T follicular helper cell (primary cell): ENCODE data around the gene PRKCE.

Experiments
- DNase-seq: peaks from one replicate; pipeline ENCODE4 v3.0.0-alpha.2; 2020; ENCODE audit warnings: low read depth

Gene PRKCE

GRCh38 chr2:46076251-46076650, 424.8 kb downstream of the PRKCE start:
- no peak for DNase-seq

- no peak for DNase-seq
Observed at GRCh38 chr2:46076875-46077274, 425.4 kb downstream of the PRKCE start.

GRCh38 chr2:46077522-46078107, 426.1 kb downstream of the PRKCE start:
- DNase-seq, result no peak

GRCh38 chr2:46079985-46080560, 428.6 kb downstream of the PRKCE start:
- DNase-seq, result no peak

- no peak for DNase-seq
Observed at GRCh38 chr2:46082531-46083485, 431.3 kb downstream of the PRKCE start.

- no peak for DNase-seq
Observed at GRCh38 chr2:46086578-46087070, 435.1 kb downstream of the PRKCE start.

DNA sequence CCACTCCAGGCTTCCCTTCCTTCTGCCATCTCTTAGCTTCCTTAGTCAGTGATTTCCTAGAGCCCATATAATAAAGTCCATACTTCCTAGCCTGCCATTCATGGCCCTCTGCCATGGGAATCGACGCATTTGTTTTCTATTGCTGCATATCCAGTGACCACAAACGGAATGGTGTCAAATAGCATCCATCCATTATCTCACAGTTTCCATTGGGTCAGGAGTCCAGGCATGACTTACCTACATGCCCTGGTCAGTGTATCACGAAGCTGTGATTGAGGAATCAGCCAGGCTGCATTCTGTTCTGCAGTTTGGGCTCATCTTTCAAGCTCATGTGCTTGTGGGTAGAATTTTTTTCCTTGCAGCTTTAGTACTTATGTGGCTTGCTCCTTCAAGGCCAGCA, 436.0 kb downstream of the PRKCE start:
- DNase-seq, result no peak

DNA sequence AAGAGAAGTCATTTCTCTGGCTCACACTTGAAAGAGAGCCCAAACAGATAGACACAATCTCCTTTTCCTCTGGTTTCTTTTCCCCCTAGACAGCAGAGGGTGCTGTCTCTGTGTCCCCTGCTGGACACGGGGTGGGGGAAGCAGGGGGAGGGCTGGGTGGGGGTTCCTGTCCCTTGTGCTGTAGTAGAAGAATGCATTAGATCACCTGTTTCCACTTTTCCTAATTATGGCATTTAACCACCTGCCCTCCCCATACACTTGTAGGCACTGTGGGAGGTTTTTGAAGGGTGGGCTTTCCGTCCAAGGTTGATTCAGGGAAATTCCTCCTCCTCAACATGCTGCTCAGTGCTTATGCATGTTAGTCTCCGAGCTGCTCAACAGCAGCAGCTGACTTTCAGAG, 439.5 kb downstream of the PRKCE start:
- DNase-seq, result no peak

- DNase-seq, result no peak
Observed at GRCh38 chr2:46091961-46092667, 440.6 kb downstream of the PRKCE start.

GRCh38 chr2:46094689-46095088, 443.2 kb downstream of the PRKCE start:
- DNase-seq, result no peak

DNA sequence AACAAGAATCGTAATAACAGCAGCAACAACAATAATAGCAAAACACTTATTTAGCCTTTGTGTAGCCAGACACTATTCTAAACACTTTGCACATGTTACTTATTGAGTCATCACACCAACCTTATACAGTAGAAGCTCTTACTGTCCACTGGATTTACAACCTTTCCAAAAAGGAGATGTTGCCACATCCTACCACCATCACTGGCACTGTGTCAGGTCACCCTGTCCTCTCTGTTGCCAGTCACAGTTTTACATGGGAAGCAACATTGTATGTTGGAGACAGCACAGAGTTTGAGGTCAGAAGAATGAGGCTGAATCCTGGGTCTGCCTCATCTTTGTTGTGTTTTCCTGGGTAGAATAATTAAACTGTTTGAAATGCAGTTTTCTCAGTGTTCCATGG, 444.4 kb downstream of the PRKCE start:
- no peak for DNase-seq

DNA sequence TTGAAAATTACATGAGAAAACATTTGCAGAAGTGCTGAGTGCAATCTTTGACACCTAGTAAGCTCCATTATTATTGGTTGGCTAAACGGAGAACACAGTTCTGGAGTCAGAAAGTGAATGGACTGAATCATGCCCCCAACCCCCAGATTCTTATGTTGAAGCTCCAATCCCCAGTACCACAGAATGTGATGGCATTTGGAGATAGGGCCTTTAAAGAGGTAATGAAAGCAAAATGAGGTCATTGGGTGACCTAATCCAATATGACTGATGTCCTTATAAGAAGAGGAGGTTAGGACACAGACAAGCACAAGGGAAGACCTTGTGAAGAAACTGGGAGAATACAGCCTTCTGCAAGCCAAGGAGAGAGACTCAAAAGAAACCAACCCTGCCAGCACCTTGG, 444.8 kb downstream of the PRKCE start:
- DNase-seq, result no peak

DNA sequence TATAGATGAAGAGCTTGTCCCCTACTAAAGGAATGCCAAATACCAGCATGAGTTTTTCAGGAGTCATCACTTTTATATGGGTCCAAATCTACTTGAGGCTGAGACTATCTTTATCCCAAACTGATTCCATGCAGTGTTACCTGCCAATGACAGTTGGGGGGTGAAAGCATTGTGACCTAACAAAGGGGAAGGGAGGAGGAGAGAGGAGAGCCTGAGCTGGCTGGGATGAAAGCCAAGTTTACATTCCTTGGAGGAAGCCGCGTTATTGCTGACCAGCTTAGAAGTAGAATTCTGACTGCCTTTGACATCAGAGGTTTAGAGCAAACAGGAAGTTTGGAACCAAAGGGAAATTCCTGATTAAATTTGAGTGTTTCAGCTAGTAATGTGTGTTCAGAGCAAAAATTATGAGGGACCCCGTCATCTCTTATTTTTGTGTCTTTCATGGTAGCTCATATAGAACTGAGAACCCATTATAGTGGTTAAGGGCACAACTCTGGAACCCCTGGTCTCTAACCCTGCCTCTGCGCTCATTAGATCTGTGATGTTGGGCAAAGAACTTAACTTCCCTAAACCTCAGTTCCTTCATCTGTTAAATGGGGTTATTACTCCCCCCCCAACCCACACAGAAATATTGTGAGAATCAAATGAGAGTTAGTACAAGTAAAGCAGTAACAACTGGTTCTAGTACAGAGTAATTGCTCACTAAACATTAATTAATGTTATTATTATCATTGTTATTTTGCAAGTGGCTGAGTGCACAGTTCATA, 446.4 kb downstream of the PRKCE start:
- no peak for DNase-seq

GRCh38 chr2:46098621-46099062, 447.2 kb downstream of the PRKCE start:
- DNase-seq, result no peak

- DNase-seq, result no peak
Observed at GRCh38 chr2:46101557-46102220, 450.2 kb downstream of the PRKCE start.

DNA sequence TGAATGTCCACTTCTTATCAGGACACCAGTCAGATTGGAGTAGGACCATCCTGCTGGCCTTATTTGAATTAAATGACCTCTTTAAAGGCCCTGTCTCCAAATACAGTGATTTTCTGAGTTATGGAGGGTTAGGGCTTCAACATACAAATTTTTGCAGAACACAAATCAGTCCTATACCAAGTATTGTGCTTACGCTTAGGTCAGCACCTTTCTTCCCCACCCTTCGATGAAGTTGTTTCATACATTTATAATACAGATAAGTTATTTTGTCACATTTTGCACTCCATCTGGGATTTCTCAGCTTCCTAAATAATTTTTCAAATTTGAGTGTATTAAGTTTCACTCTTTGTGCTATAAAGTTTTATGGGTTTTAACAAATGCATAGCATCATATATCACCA, 455.2 kb downstream of the PRKCE start:
- no peak for DNase-seq

DNA sequence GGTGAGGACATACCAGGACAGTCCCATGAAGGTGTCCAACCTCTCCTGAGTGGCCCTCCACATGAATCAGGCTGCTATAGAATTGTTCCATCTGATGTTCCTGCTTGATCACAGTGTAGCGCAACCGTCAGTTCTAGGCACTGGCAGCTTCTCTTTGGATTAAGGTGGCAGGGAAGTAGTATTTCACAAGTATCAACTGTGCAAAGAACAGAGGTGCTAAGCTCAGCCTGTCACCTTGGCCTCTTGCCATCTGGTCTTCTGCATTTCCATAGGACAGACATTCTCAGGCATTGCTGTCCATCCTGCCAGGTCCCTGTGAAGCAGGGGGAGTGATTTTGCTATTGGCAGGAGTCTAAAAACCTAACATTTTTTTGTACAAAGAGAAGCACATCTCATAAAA, 463.5 kb downstream of the PRKCE start:
- no peak for DNase-seq

DNA sequence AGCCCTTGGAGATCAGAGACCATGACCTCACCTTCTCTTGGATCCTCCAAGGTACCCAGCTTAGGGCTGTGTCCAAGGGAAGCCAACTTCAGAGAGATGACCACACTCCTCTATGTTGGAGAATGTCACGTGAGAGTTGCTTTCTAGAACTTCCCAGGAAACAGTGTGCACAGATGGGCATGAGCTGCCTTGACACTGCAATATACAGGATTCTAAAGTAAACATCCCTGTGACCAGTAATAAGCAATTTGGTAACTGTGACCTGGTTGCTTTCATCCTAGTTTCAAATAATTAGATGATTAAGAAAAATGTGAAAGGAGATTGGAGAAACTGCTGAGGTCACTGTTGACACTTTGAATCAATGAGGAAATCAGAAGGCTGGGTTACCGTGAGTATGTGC, 464.7 kb downstream of the PRKCE start:
- DNase-seq, result no peak

DNA sequence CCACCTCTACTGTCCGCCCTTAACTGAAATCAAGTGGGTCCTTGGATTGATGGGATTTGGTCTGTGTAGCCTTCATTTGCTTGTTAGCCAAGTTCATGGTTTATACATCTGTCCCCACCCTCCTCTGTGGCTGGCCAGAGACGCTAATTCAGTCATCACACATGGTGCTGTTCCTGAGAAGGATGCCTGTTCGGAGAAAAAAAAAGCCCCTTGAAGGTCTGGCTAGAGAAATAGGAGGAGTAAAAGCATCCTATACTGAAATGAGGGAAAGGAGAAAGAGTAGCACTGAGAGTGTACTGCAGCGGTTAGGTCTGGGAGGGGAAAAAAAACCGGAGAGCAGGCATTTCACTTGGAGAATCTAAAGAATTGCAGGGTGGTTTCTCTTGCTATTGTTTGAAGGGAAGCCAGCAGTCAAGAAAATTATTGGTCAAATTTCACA, 465.1 kb downstream of the PRKCE start:
- DNase-seq, result no peak

GRCh38 chr2:46117379-46117778, 465.9 kb downstream of the PRKCE start:
- no peak for DNase-seq

DNA sequence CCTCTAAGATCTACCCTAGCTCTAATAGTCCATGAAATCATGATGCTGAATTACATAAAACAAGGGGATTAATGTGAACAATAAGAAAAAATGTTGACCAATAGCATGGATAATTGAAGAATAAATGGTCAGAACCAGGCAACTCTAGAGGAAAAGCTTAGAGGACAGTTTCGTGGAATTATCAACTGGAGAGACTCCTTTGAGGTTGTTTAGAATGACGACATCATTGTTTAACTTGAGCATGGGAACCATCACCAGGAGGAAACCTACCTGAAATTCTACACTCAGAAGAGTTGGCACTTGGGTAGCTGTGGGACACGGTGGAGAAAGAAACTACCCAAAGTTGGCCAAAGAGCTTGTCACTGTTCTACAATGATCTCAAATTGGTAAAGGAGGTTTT, 466.5 kb downstream of the PRKCE start:
- DNase-seq, result no peak
